SK-N-SH (cell line): ENCODE data around the gene C2orf15. TPM values are rescaled to one million over a fixed set of nuclear protein-coding genes. Genes with fewer than 3 reads are reported as not detected.

Source experiments
- CTCF ChIA-PET: fragments of 300-600, 350-600 bp; formaldehyde crosslinking; extraction: SDS; loops from one replicate; lab custom pipeline; 2021; lab: Yijun Ruan, JAX
- POLR2A ChIA-PET: fragments of 350-600 bp; sonication (Branson Sonifier 250); formaldehyde crosslinking; extraction: SDS; loops from one replicate; lab custom pipeline; 2020; ENCODE audit warnings: antibody characterized with exemption, inconsistent platforms; lab: Yijun Ruan, JAX
- DNase-seq: peaks from one replicate; pipeline ENCODE4 v3.0.0; 2012
- H2AFZ ChIP-seq: fragments of 200-600 bp; sonication (generic); 2 replicates; pipeline ENCODE4 v1.8.1; 2016; ENCODE audit warnings: antibody characterized with exemption, mild to moderate bottlenecking, low read depth
- H3F3A ChIP-seq: fragments of 200-600 bp; sonication (generic); replicated peaks from 2 replicates; pipeline ENCODE3; 2016; ENCODE audit warnings: antibody characterized with exemption, mild to moderate bottlenecking; ENCODE audit not compliant: insufficient read depth
- H3K27ac ChIP-seq, 2 experiments: fragments of 200-500 bp in 1 of 2; fragments of 200-600 bp in 1 of 2; sonication (Bioruptor generic) in 1 of 2; sonication (generic), shearing (Covaris generic) in 1 of 2; 2 replicates each; pipeline versions ENCODE4 v1.5.1 to v1.6.1; 2014 to 2016; ENCODE audit warnings: low read depth in 2 of 2, inconsistent platforms in 1 of 2, low read length in 1 of 2, mild to moderate bottlenecking in 1 of 2, mixed read lengths in 1 of 2
- H3K27me3 ChIP-seq: fragments of 200-600 bp; sonication (generic), shearing (Covaris generic); 2 replicates; pipeline ENCODE4 v1.6.1; 2016; ENCODE audit warnings: mixed run types; ENCODE audit not compliant: insufficient read depth
- H3K36me3 ChIP-seq, 2 experiments: fragments of 200-500 bp in 1 of 2; fragments of 200-600 bp in 1 of 2; sonication (Bioruptor generic) in 1 of 2; sonication (generic) in 1 of 2; replicated peaks in 1 of 2; 2 replicates each; pipeline versions ENCODE3 to v1.5.1; 2014 to 2016; ENCODE audit warnings: low read length in 1 of 2, mild to moderate bottlenecking in 1 of 2; ENCODE audit not compliant: insufficient read depth in 2 of 2, control insufficient read depth in 1 of 2
- H3K4me1 ChIP-seq, 2 experiments: fragments of 200-500 bp in 1 of 2; fragments of 200-600 bp in 1 of 2; sonication (Bioruptor generic) in 1 of 2; sonication (generic), shearing (Covaris generic) in 1 of 2; 2 replicates each; pipeline versions ENCODE4 v1.5.1 to v1.6.1; 2014 to 2016; ENCODE audit warnings: low read depth in 1 of 2, low read length in 1 of 2, mixed run types in 1 of 2; ENCODE audit not compliant: insufficient read depth in 2 of 2, control insufficient read depth in 1 of 2
- H3K4me2 ChIP-seq: fragments of 200-600 bp; sonication (generic), shearing (Covaris generic); 2 replicates; pipeline ENCODE4 v1.6.1; 2017; ENCODE audit warnings: mixed run types
- H3K4me3 ChIP-seq, 2 experiments: fragments of 200-500 bp in 1 of 2; fragments of 200-600 bp in 1 of 2; sonication (Bioruptor generic) in 1 of 2; sonication (generic), shearing (Covaris generic) in 1 of 2; 2 replicates each; pipeline versions ENCODE4 v1.5.1 to v1.8.1; 2014 to 2016; ENCODE audit warnings: low read depth in 2 of 2, inconsistent platforms in 1 of 2, low read length in 1 of 2, mild to moderate bottlenecking in 1 of 2, mixed read lengths in 1 of 2, moderate library complexity in 1 of 2
- H3K79me2 ChIP-seq: fragments of 200-600 bp; sonication (generic); 2 replicates; pipeline ENCODE4 v1.8.1; 2017; ENCODE audit warnings: mild to moderate bottlenecking; ENCODE audit not compliant: insufficient read depth
- H3K9ac ChIP-seq: fragments of 200-600 bp; sonication (generic); 2 replicates; pipeline ENCODE4 v1.6.1; 2017; ENCODE audit warnings: mixed run types
- H3K9me2 ChIP-seq: fragments of 200-600 bp; sonication (generic); 2 replicates; pipeline ENCODE4 v1.6.1; 2017; ENCODE audit warnings: mixed run types
- H3K9me3 ChIP-seq: fragments of 200-600 bp; sonication (generic); 2 replicates; pipeline ENCODE4 v1.6.1; 2017; ENCODE audit warnings: mixed run types, mild to moderate bottlenecking, moderate library complexity
- H4K20me1 ChIP-seq: fragments of 200-600 bp; sonication (generic); 2 replicates; pipeline ENCODE4 v1.6.1; 2017; ENCODE audit warnings: mild to moderate bottlenecking, mixed run types; ENCODE audit not compliant: insufficient read depth
- FOSL2 ChIP-seq: IDR thresholded peaks from 2 replicates; pipeline ENCODE4 v1.4.0; 2012; ENCODE audit warnings: low read depth, mild to moderate bottlenecking, moderate library complexity, borderline replicate concordance
- NRF1 ChIP-seq: IDR thresholded peaks from 2 replicates; pipeline ENCODE4 v1.6.1; 2012; ENCODE audit warnings: low read depth, mild to moderate bottlenecking, low read length
- RAD21 ChIP-seq: IDR thresholded peaks from 2 replicates; pipeline ENCODE4 v1.6.1; 2012; ENCODE audit warnings: mild to moderate bottlenecking, low read length
- SIN3A ChIP-seq: IDR thresholded peaks from 2 replicates; pipeline ENCODE4 v1.6.1; 2012; ENCODE audit warnings: low read depth, mild to moderate bottlenecking, low read length, moderate library complexity, borderline replicate concordance
- WGBS: methylation state at CpG from one replicate; pipeline ENCODE4 v1.1.6; 2017; ENCODE audit warnings: low lambda C conversion rate; 5-methylcytosine and 5-hydroxymethylcytosine counted together
- polyA plus RNA-seq, 3 experiments: library from polyadenylated mRNA; depleted of rRNA; stranded (reverse); fragments of >200 nt; gene quantifications; 2 replicates each; pipeline ENCODE4 v1.2.3, GENCODE V29; 2012
- TF ChIP-seq, protein P1 (sequence below): IDR thresholded peaks from 2 replicates; pipeline ENCODE4 v1.6.1; 2012; ENCODE audit warnings: mild to moderate bottlenecking, low read depth, low read length, moderate library complexity
- TF ChIP-seq, protein P2 (sequence below): IDR thresholded peaks from 2 replicates; pipeline ENCODE4 v1.4.0; 2012; ENCODE audit warnings: low read depth

C2orf15 gene
- polyA plus RNA-seq, 1 of the 3 experiments (the other 2 are of a cell fraction): 0.25 TPM

GRCh38 chr2:99150706-99151105 lies 9.2 kb downstream of the C2orf15 start:
- no peak overlapping the region for H3K27ac ChIP-seq
- H3K36me3 ChIP-seq: no peaks in the 10 kb centered on the region
- no peak for DNase-seq
- no peaks in the 10 kb centered on the region for H3K79me2 ChIP-seq
- H3F3A ChIP-seq: no peaks in the 10 kb centered on the region
- H3K9me2 ChIP-seq: no peaks in the 10 kb centered on the region
- no peaks in the 10 kb centered on the region for H3K9me3 ChIP-seq
- H4K20me1 ChIP-seq: no peaks in the 10 kb centered on the region
- H3K4me3 ChIP-seq: no peak overlapping the region
- H3K4me1 ChIP-seq: peaks cover 0 to 8% of the 10 kb centered on the region in 2 experiments; a peak in 2 of 4 replicates
- H2AFZ ChIP-seq: no peak overlapping the region
- TF ChIP-seq, protein P1, sequence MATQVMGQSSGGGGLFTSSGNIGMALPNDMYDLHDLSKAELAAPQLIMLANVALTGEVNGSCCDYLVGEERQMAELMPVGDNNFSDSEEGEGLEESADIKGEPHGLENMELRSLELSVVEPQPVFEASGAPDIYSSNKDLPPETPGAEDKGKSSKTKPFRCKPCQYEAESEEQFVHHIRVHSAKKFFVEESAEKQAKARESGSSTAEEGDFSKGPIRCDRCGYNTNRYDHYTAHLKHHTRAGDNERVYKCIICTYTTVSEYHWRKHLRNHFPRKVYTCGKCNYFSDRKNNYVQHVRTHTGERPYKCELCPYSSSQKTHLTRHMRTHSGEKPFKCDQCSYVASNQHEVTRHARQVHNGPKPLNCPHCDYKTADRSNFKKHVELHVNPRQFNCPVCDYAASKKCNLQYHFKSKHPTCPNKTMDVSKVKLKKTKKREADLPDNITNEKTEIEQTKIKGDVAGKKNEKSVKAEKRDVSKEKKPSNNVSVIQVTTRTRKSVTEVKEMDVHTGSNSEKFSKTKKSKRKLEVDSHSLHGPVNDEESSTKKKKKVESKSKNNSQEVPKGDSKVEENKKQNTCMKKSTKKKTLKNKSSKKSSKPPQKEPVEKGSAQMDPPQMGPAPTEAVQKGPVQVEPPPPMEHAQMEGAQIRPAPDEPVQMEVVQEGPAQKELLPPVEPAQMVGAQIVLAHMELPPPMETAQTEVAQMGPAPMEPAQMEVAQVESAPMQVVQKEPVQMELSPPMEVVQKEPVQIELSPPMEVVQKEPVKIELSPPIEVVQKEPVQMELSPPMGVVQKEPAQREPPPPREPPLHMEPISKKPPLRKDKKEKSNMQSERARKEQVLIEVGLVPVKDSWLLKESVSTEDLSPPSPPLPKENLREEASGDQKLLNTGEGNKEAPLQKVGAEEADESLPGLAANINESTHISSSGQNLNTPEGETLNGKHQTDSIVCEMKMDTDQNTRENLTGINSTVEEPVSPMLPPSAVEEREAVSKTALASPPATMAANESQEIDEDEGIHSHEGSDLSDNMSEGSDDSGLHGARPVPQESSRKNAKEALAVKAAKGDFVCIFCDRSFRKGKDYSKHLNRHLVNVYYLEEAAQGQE: no peak
- TF ChIP-seq SIN3A (no peak), NRF1 (no peak)
- TF ChIP-seq, protein P2, sequence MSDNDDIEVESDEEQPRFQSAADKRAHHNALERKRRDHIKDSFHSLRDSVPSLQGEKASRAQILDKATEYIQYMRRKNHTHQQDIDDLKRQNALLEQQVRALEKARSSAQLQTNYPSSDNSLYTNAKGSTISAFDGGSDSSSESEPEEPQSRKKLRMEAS: no peak
- TF ChIP-seq, all 33 proteins: peak for 0
- WGBS: 90% methylated on average over 1 of the region's 1 CpG
- Histone ChIP-seq H3K27me3 (no peaks in the 10 kb centered on the region), H3K9ac (no peak overlapping the region), H3K4me2 (no peak overlapping the region)
- ChIA-PET CTCF (no interaction called here), POLR2A (no interaction called here)

DNA sequence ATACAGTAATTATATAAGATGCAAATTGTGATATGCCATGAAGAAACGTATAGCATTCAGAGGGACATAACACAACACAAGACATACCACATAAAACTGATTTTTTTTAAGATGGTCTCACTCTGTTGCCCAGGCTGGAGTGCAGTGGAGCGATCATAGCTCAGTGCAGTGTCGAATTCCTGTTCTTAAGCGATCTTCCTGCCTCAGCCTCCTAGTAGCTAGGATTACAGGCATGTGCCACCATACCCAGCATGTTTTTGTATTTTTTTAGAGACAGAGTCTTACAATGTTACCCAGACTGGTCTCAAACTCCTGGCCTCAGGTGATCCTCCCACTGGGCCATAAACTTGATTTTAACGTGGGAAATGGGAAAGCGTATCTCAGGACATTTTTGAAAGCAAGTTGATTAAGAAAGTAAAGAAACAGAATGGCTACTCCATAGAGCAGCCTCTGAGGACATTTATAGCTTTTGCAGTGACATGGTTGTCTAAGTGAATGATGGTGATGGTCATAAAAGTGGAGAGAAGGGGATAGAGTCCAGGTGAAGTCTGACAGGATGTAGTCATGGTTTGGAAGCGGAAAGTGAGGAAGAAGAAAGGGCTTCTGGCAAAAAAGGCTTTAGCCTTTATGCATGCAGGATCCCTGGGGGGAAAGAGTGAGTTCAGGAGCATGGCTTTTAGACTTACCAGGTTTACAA lies 10.8 kb downstream of the C2orf15 start:
- POLR2A ChIA-PET: no interaction called here
- no peak for DNase-seq

More for the DNA sequence above, 10.8 kb downstream of the C2orf15 start:
- no peaks in the 10 kb centered on the region for H3K9me3 ChIP-seq
- no peaks in the 10 kb centered on the region for H3K79me2 ChIP-seq
- no peaks in the 10 kb centered on the region for H3F3A ChIP-seq
- H4K20me1 ChIP-seq: no peaks in the 10 kb centered on the region
- 95% methylated on average over 7 of the region's 7 CpGs for WGBS
- no peak overlapping the region for H3K9ac ChIP-seq
- H3K4me2 ChIP-seq: no peak overlapping the region
- no peak overlapping the region for H3K4me3 ChIP-seq
- H3K9me2 ChIP-seq: no peaks in the 10 kb centered on the region
- no peak overlapping the region for H3K27ac ChIP-seq
- CTCF ChIA-PET: interaction anchor here (0.6 to 1.4 kb wide), 3 partner anchors 17 to 338 kb away, joined by 3 read pairs; partner anchors contain the start of gene REV1
- TF ChIP-seq RAD21 (no peak), FOSL2 (no peak), NRF1 (no peak)
- no peaks in the 10 kb centered on the region for H3K27me3 ChIP-seq
- H2AFZ ChIP-seq: no peak overlapping the region
- H3K4me1 ChIP-seq: peaks cover 0 to 8% of the 10 kb centered on the region in 2 experiments; a peak in 2 of 4 replicates
- H3K36me3 ChIP-seq: peaks cover 0 to 6% of the 10 kb centered on the region in 2 experiments
